K562 (cell line): ENCODE data around the gene TECPR1.

ENCODE experiments used
- TOE1 ChIP-seq, 2 experiments: fragments of 450-650 bp in 1 of 2; sonication (generic) in 1 of 2; formaldehyde crosslinking in 1 of 2; IDR thresholded peaks; 2 replicates each; pipeline versions ENCODE4 v1.7.1 to v1.8.0; 2016 to 2022; ENCODE audit warnings: borderline replicate concordance in 2 of 2, mild to moderate bottlenecking in 2 of 2, antibody characterized with exemption in 1 of 2, inconsistent platforms in 1 of 2, low read depth in 1 of 2, missing genetic modification reagents in 1 of 2, moderate library complexity in 1 of 2
- ZNF76 ChIP-seq: fragments of 250-450 bp; sonication (Bioruptor Pico); IDR thresholded peaks from 2 replicates; pipeline ENCODE4 v1.4.0; 2020; ENCODE audit warnings: mild to moderate bottlenecking, moderate library complexity, borderline replicate concordance

DNA sequence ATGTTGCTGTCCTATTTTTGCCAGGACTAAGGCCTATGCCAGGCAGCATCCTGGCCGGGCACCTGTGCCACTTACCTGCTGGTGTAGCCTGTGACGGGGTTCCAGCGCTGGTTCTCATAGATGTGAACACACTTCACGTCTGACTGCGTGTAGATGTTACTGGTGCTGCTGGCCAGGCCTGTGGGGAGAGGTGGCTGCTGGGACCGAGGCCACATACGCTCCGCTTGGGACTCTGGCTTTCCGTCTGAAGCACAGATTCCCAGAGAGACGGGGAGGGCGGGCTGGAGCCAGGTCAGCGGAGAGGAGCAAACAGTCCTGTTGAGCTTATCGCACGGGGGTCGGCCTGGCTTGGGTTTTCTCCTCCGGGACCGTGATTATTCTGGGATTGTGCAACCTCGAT lies 24.1 kb downstream of the TECPR1 start:
- no peak for TF ChIP-seq TOE1 (IDR thresholded peaks at IDR 0.05; ENCODE audit: borderline replicate concordance)
- TF ChIP-seq TOE1 (CRISPR knock-in tag; IDR thresholded peaks at IDR 0.05; ENCODE audit: borderline replicate concordance, low read depth): no peak
- TF ChIP-seq ZNF76 (CRISPR knock-in tag): no peak
